ENCODE data around the gene TEK. TPM values are rescaled to one million over a fixed set of nuclear protein-coding genes. Genes with fewer than 3 reads are reported as not detected.
A peak's percentile ranks its signal among the peaks of the same experiment; 100 is the strongest.

TEK gene
- total RNA-seq, 1 donor from 2014 or later: 2.3 TPM

DNA sequence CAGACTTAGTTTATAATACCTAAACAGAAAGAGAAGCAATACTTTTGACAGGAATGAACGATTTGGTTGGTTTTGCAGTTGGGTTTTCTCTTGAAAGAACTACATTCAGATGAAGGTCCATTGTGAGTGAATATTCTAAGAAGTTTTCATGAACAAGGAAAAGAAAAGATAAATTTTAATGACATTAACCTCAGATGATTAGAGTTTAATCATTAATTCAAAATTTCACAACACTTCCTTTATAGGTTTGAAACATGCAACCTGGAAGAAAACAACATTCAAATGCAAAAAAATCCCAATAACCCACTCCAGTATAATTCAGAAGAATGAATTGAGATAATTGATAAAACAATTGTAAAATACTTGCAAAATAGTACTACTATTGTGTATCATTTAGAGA, 164.2 kb downstream of the TEK start:
- Histone ChIP-seq H2AFZ (ENCODE audit: low read depth, low read length) (no peak overlapping the region), H3K4me1 (ENCODE audit: insufficient read depth, low read length) (peaks cover 3% of the 10 kb centered on the region), H3K9me3 (ENCODE audit: insufficient read depth, low read depth, low read length) (no peaks in the 10 kb centered on the region), H3K27me3 (ENCODE audit: insufficient read depth, low read length) (no peaks in the 10 kb centered on the region), H3K4me3 (ENCODE audit: insufficient read depth, low read depth, low read length) (no peak overlapping the region), H3K27ac (ENCODE audit: low read depth, low read length) (no peak overlapping the region), H3K4me2 (ENCODE audit: low read length) (no peak overlapping the region), H3K36me3 (ENCODE audit: insufficient read depth, low read length) (no peaks in the 10 kb centered on the region), H4K20me1 (ENCODE audit: insufficient read depth, low read length) (no peaks in the 10 kb centered on the region), H3K9ac (ENCODE audit: low read length) (no peak overlapping the region), H3K79me2 (ENCODE audit: insufficient read depth, low read length) (no peaks in the 10 kb centered on the region)
- Mint-ChIP-seq H3K36me3 (ENCODE audit: low read depth, unreplicated experiment) (no peaks in the 10 kb centered on the region), H3K9me3 (ENCODE audit: unreplicated experiment) (no peaks in the 10 kb centered on the region), H3K4me3 (ENCODE audit: unreplicated experiment) (no peak overlapping the region), H3K27ac (ENCODE audit: unreplicated experiment) (no peak overlapping the region), H3K4me1 (ENCODE audit: low read depth, unreplicated experiment) (peaks cover 6% of the 10 kb centered on the region), H3K27me3 (ENCODE audit: low read depth, unreplicated experiment) (no peaks in the 10 kb centered on the region)
- TF ChIP-seq, protein P1, sequence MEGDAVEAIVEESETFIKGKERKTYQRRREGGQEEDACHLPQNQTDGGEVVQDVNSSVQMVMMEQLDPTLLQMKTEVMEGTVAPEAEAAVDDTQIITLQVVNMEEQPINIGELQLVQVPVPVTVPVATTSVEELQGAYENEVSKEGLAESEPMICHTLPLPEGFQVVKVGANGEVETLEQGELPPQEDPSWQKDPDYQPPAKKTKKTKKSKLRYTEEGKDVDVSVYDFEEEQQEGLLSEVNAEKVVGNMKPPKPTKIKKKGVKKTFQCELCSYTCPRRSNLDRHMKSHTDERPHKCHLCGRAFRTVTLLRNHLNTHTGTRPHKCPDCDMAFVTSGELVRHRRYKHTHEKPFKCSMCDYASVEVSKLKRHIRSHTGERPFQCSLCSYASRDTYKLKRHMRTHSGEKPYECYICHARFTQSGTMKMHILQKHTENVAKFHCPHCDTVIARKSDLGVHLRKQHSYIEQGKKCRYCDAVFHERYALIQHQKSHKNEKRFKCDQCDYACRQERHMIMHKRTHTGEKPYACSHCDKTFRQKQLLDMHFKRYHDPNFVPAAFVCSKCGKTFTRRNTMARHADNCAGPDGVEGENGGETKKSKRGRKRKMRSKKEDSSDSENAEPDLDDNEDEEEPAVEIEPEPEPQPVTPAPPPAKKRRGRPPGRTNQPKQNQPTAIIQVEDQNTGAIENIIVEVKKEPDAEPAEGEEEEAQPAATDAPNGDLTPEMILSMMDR (IDR thresholded peaks at IDR 0.05; ENCODE audit: insufficient read depth, low read depth, low read length): no peak
- TF ChIP-seq EZH2 (IDR thresholded peaks at IDR 0.05; ENCODE audit: insufficient read depth, low read length): no peak
- FAIRE-seq (no peak), DNase-seq (ENCODE audit: low read depth) (no peak)

DNA sequence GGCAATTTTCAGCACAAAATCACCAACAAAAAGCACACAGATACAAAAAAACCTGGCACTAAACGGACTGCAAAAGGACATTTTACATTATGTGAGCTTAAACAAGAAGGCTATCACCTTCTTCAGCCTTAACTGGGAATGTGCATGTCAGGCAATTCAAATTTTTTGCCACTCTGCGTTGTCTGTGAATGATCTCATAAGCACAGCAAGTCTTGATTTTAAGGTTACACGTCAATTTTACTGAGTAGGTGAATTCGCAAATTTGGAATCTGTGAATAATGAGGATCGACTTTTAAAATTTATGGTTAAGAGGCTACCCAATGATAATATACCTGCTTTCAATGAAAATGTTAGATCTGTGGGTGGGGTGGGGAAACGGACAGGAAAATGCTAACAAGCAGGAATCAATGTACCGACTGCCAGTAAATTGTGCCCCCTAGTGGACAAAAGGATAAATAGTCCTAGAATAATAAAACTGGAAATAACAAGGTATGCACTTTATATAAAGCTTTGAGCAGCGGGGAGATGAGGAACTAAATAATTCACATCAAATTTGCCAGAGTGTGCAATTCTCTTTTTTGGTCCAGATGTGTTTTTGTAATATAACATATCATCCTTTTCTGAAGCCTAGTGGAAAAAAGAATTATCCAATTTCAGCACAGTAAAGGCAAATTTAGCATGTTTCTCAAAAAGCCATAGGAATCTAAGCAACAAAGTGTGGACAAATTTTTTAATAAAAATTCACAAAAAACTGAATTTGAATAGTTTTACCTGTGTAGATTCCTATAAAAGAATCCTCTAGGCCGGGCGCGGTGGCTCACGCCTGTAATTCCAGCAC, 167.4 kb downstream of the TEK start:
- no peaks in the 10 kb centered on the region for H3K9me3 ChIP-seq (ENCODE audit: insufficient read depth, low read depth, low read length)
- DNase-seq (ENCODE audit: low read depth) (peak; percentile 32), FAIRE-seq (peak; percentile 84)
- peak overlapping the region; percentile 81 for H3K4me2 ChIP-seq (ENCODE audit: low read length)
- H3K9ac ChIP-seq (ENCODE audit: low read length): peak overlapping the region; percentile 54
- peak overlapping the region; percentile 5 for H3K4me3 Mint-ChIP-seq (ENCODE audit: unreplicated experiment)
- no peaks in the 10 kb centered on the region for H4K20me1 ChIP-seq (ENCODE audit: insufficient read depth, low read length)
- H3K27me3 ChIP-seq (ENCODE audit: insufficient read depth, low read length): no peaks in the 10 kb centered on the region
- H3K4me1 Mint-ChIP-seq (ENCODE audit: low read depth, unreplicated experiment): peaks cover 6% of the 10 kb centered on the region
- peak overlapping the region; percentile 70 for H2AFZ ChIP-seq (ENCODE audit: low read depth, low read length)
- H3K4me3 ChIP-seq (ENCODE audit: insufficient read depth, low read depth, low read length): no peak overlapping the region
- no peaks in the 10 kb centered on the region for H3K36me3 Mint-ChIP-seq (ENCODE audit: low read depth, unreplicated experiment)
- peaks cover 5% of the 10 kb centered on the region for H3K27me3 Mint-ChIP-seq (ENCODE audit: low read depth, unreplicated experiment)
- no peak overlapping the region for H3K27ac Mint-ChIP-seq (ENCODE audit: unreplicated experiment)
- H3K27ac ChIP-seq (ENCODE audit: low read depth, low read length): no peak overlapping the region
- H3K36me3 ChIP-seq (ENCODE audit: insufficient read depth, low read length): no peaks in the 10 kb centered on the region
- TF ChIP-seq, protein P1 (IDR thresholded peaks at IDR 0.05; ENCODE audit: insufficient read depth, low read depth, low read length): peak; percentile 76
- TF ChIP-seq EZH2 (IDR thresholded peaks at IDR 0.05; ENCODE audit: insufficient read depth, low read length): no peak
- H3K9me3 Mint-ChIP-seq (ENCODE audit: unreplicated experiment): no peaks in the 10 kb centered on the region
- no peaks in the 10 kb centered on the region for H3K79me2 ChIP-seq (ENCODE audit: insufficient read depth, low read length)
- peaks cover 3% of the 10 kb centered on the region for H3K4me1 ChIP-seq (ENCODE audit: insufficient read depth, low read length)

DNA sequence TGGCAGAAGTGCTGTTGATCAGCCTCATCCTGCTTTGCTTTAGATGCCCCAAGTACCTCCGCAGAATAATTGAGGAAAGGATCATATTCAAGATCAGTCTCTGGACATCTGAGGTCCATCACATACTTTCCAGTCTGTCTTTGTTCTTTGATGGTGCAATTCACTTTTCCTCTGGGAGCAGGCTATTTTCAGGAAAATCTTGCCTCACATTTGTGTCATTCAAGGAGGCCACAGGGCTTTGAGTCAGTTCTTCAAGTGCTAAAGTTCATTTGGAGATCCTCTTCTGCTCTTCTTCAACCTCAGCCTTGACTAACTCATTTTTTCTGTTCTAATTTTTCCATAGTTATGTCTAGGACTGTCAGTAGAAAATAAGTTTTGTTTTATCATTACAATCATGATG, 169.3 kb downstream of the TEK start:
- Histone ChIP-seq H4K20me1 (ENCODE audit: insufficient read depth, low read length) (no peaks in the 10 kb centered on the region), H3K27ac (ENCODE audit: low read depth, low read length) (no peak overlapping the region), H3K4me3 (ENCODE audit: insufficient read depth, low read depth, low read length) (no peak overlapping the region), H3K79me2 (ENCODE audit: insufficient read depth, low read length) (no peaks in the 10 kb centered on the region), H3K36me3 (ENCODE audit: insufficient read depth, low read length) (no peaks in the 10 kb centered on the region), H3K4me2 (ENCODE audit: low read length) (no peak overlapping the region), H2AFZ (ENCODE audit: low read depth, low read length) (no peak overlapping the region), H3K4me1 (ENCODE audit: insufficient read depth, low read length) (peaks cover 3% of the 10 kb centered on the region), H3K9me3 (ENCODE audit: insufficient read depth, low read depth, low read length) (no peaks in the 10 kb centered on the region), H3K27me3 (ENCODE audit: insufficient read depth, low read length) (no peaks in the 10 kb centered on the region), H3K9ac (ENCODE audit: low read length) (no peak overlapping the region)
- Mint-ChIP-seq H3K4me1 (ENCODE audit: low read depth, unreplicated experiment) (peaks cover 6% of the 10 kb centered on the region), H3K36me3 (ENCODE audit: low read depth, unreplicated experiment) (no peaks in the 10 kb centered on the region), H3K27ac (ENCODE audit: unreplicated experiment) (no peak overlapping the region), H3K4me3 (ENCODE audit: unreplicated experiment) (no peak overlapping the region), H3K27me3 (ENCODE audit: low read depth, unreplicated experiment) (peaks cover 7% of the 10 kb centered on the region), H3K9me3 (ENCODE audit: unreplicated experiment) (no peaks in the 10 kb centered on the region)
- FAIRE-seq (no peak), DNase-seq (ENCODE audit: low read depth) (no peak)
- TF ChIP-seq, protein P1 (IDR thresholded peaks at IDR 0.05; ENCODE audit: insufficient read depth, low read depth, low read length): no peak
- no peak for TF ChIP-seq EZH2 (IDR thresholded peaks at IDR 0.05; ENCODE audit: insufficient read depth, low read length)
